Thyroid gland (tissue), 4 donors: ENCODE measurements around the gene VWA5B1.

Source experiments
- CTCF ChIP-seq, 6 experiments: fragments of 200-600 bp in 3 of 6; fragments of 450-650 bp in 3 of 6; sonication (generic) in 3 of 6; IDR thresholded peaks; one replicate each; pipeline ENCODE4 v1.5.1; 2016 to 2019; ENCODE audit warnings: antibody characterized with exemption in 6 of 6, mild to moderate bottlenecking in 2 of 6, inconsistent platforms in 1 of 6, moderate library complexity in 1 of 6
- POLR2A ChIP-seq, 2 donors: fragments of 450-650 bp; IDR thresholded peaks; one replicate each; pipeline ENCODE4 v1.6.1; 2017; ENCODE audit warnings: antibody characterized with exemption in 2 of 2, mild to moderate bottlenecking in 2 of 2, moderate library complexity in 1 of 2

GRCh38 chr1:20325844-20326420 lies 35.3 kb downstream of the VWA5B1 start:
- TF ChIP-seq CTCF (IDR thresholded peaks at IDR 0.05) (no peak), POLR2A (IDR thresholded peaks at IDR 0.05) (no peak)
